GM12864 (cell line): ENCODE data around the gene GLOD5.
"Not testable (repeated sequence)": the region's sequence is repeated elsewhere in the genome, so short reads cannot be mapped to it uniquely, and the experiment has no call there.

Experiments
- DNase-seq: peaks from one replicate; pipeline ENCODE4 v3.0.0-alpha.2; 2011; ENCODE audit warnings: low read depth
- H3K4me3 ChIP-seq: 2 replicates; pipeline ENCODE4 v1.5.1; 2011; ENCODE audit warnings: mild to moderate bottlenecking, low read depth, low read length, control low read depth
- CTCF ChIP-seq: IDR thresholded peaks from 2 replicates; pipeline ENCODE4 v1.5.1; 2011; ENCODE audit warnings: low read depth, mild to moderate bottlenecking, moderate library complexity, low read length, control low read depth, inconsistent platforms; ENCODE audit errors: missing control alignments

The GLOD5 gene

GRCh38 chrX:48814722-48815121 is 53.2 kb downstream of the GLOD5 start:
- no peak for DNase-seq
- H3K4me3 ChIP-seq = no peak overlapping the region
- no peak for TF ChIP-seq CTCF

GRCh38 chrX:48815266-48815665 is 53.7 kb downstream of the GLOD5 start:
- DNase-seq = no peak
- no peak overlapping the region for H3K4me3 ChIP-seq
- TF ChIP-seq CTCF = no peak

- DNase-seq = no peak
- TF ChIP-seq CTCF = no peak
- H3K4me3 ChIP-seq = no peak overlapping the region
Measured at GRCh38 chrX:48816014-48816810, 54.7 kb downstream of the GLOD5 start.

- no peak for DNase-seq
- H3K4me3 ChIP-seq = no peak overlapping the region
- TF ChIP-seq CTCF = no peak
Measured at GRCh38 chrX:48818098-48818497, 56.6 kb downstream of the GLOD5 start.

GRCh38 chrX:48818866-48819265 is 57.3 kb downstream of the GLOD5 start:
- DNase-seq = no peak
- no peak for TF ChIP-seq CTCF
- H3K4me3 ChIP-seq = no peak overlapping the region

- DNase-seq, H3K4me3 ChIP-seq: not testable (repeated sequence)
Measured at GRCh38 chrX:48819394-48819793, 57.8 kb downstream of the GLOD5 start.

- no peak for DNase-seq
Measured at GRCh38 chrX:48823053-48823452, 61.5 kb downstream of the GLOD5 start.

More at GRCh38 chrX:48823053-48823452, 61.5 kb downstream of the GLOD5 start:
- no peak for TF ChIP-seq CTCF
- no peak overlapping the region for H3K4me3 ChIP-seq
